Measurements from ENCODE around the gene ANKLE1. TPM values are rescaled to one million over a fixed set of nuclear protein-coding genes. Genes with fewer than 3 reads are reported as not detected.

ANKLE1 gene
- total and polyA plus RNA-seq, 2 donors, result 0.64 to 1.6 TPM

- Histone ChIP-seq H3K36me3 (ENCODE audit: control insufficient read depth in 2 of 2, insufficient read depth in 2 of 2, low read length in 1 of 2) (no peaks in the 10 kb centered on the region), H3K4me1 (ENCODE audit: control insufficient read depth in 2 of 2, insufficient read depth in 2 of 2, low read length in 2 of 2) (peaks cover 10 to 12% of the 10 kb centered on the region in 2 donors), H3K27ac (ENCODE audit: low read depth in 1 of 2, low read length in 1 of 2) (no peak overlapping the region), H3K9me3 (ENCODE audit: control insufficient read depth in 2 of 2, insufficient read depth in 1 of 2, low read length in 1 of 2) (peaks cover 0 to 4% of the 10 kb centered on the region in 2 donors), H3K4me3 (ENCODE audit: low read length in 2 of 2) (no peak overlapping the region), H3K27me3 (ENCODE audit: control insufficient read depth in 2 of 2, insufficient read depth in 1 of 2, low read length in 1 of 2) (peaks cover 22 to 38% of the 10 kb centered on the region in 2 donors)
- WGBS, result 91% methylated on average over 24 of the region's 24 CpGs
- DNase-seq (ENCODE audit: low read depth in 6 of 9, low spot score in 9 of 9), result no peak
Measured at GRCh38 chr19:17240062-17240752, 41.5 kb upstream of the ANKLE1 start.

- WGBS, result 97% methylated on average over 6 of the region's 6 CpGs
- Histone ChIP-seq H3K4me3 (ENCODE audit: low read length in 2 of 2) (no peak overlapping the region), H3K36me3 (ENCODE audit: control insufficient read depth in 2 of 2, insufficient read depth in 2 of 2, low read length in 1 of 2) (no peaks in the 10 kb centered on the region), H3K27me3 (ENCODE audit: control insufficient read depth in 2 of 2, insufficient read depth in 1 of 2, low read length in 1 of 2) (peaks cover 28 to 39% of the 10 kb centered on the region in 2 donors), H3K27ac (ENCODE audit: low read depth in 1 of 2, low read length in 1 of 2) (no peak overlapping the region), H3K4me1 (ENCODE audit: control insufficient read depth in 2 of 2, insufficient read depth in 2 of 2, low read length in 2 of 2) (peaks cover 9 to 10% of the 10 kb centered on the region in 2 donors), H3K9me3 (ENCODE audit: control insufficient read depth in 2 of 2, insufficient read depth in 1 of 2, low read length in 1 of 2) (peaks cover 0 to 4% of the 10 kb centered on the region in 2 donors)
- DNase-seq (ENCODE audit: low read depth in 6 of 9, low spot score in 9 of 9), result no peak
Measured at GRCh38 chr19:17240826-17241399, 40.8 kb upstream of the ANKLE1 start.

GRCh38 chr19:17242431-17243208 is 39.1 kb upstream of the ANKLE1 start:
- Histone ChIP-seq H3K9me3 (ENCODE audit: control insufficient read depth in 2 of 2, insufficient read depth in 1 of 2, low read length in 1 of 2) (peaks cover 0 to 8% of the 10 kb centered on the region in 2 donors), H3K27ac (ENCODE audit: low read depth in 1 of 2, low read length in 1 of 2) (no peak overlapping the region), H3K4me3 (ENCODE audit: low read length in 2 of 2) (no peak overlapping the region), H3K27me3 (ENCODE audit: control insufficient read depth in 2 of 2, insufficient read depth in 1 of 2, low read length in 1 of 2) (peaks cover 36 to 55% of the 10 kb centered on the region in 2 donors), H3K4me1 (ENCODE audit: control insufficient read depth in 2 of 2, insufficient read depth in 2 of 2, low read length in 2 of 2) (peaks cover 4 to 15% of the 10 kb centered on the region in 2 donors), H3K36me3 (ENCODE audit: control insufficient read depth in 2 of 2, insufficient read depth in 2 of 2, low read length in 1 of 2) (no peaks in the 10 kb centered on the region)
- no peak for DNase-seq (ENCODE audit: low read depth in 6 of 9, low spot score in 9 of 9)
- 81% methylated on average over 8 of the region's 8 CpGs for WGBS

- WGBS, result 93% methylated on average over 8 of the region's 8 CpGs
- DNase-seq (ENCODE audit: low read depth in 6 of 9, low spot score in 9 of 9), result no peak
- no peaks in the 10 kb centered on the region for H3K36me3 ChIP-seq (ENCODE audit: control insufficient read depth in 2 of 2, insufficient read depth in 2 of 2, low read length in 1 of 2)
- H3K9me3 ChIP-seq (ENCODE audit: control insufficient read depth in 2 of 2, insufficient read depth in 1 of 2, low read length in 1 of 2), result peaks cover 0 to 8% of the 10 kb centered on the region in 2 donors
- H3K27ac ChIP-seq (ENCODE audit: low read depth in 1 of 2, low read length in 1 of 2), result no peak overlapping the region
- H3K4me1 ChIP-seq (ENCODE audit: control insufficient read depth in 2 of 2, insufficient read depth in 2 of 2, low read length in 2 of 2), result peaks cover 4 to 15% of the 10 kb centered on the region in 2 donors
- H3K27me3 ChIP-seq (ENCODE audit: control insufficient read depth in 2 of 2, insufficient read depth in 1 of 2, low read length in 1 of 2), result peaks cover 36 to 62% of the 10 kb centered on the region in 2 donors
- H3K4me3 ChIP-seq (ENCODE audit: low read length in 2 of 2), result peak overlapping the region in 1 of 2 donors; percentile 33
Measured at GRCh38 chr19:17243211-17243829, 38.4 kb upstream of the ANKLE1 start.

- Histone ChIP-seq H3K36me3 (ENCODE audit: control insufficient read depth in 2 of 2, insufficient read depth in 2 of 2, low read length in 1 of 2) (no peaks in the 10 kb centered on the region), H3K4me3 (ENCODE audit: low read length in 2 of 2) (peak overlapping the region; percentile 33 to 72), H3K27me3 (ENCODE audit: control insufficient read depth in 2 of 2, insufficient read depth in 1 of 2, low read length in 1 of 2) (peaks cover 36 to 66% of the 10 kb centered on the region in 2 donors), H3K9me3 (ENCODE audit: control insufficient read depth in 2 of 2, insufficient read depth in 1 of 2, low read length in 1 of 2) (peaks cover 0 to 8% of the 10 kb centered on the region in 2 donors), H3K27ac (ENCODE audit: low read depth in 1 of 2, low read length in 1 of 2) (peak overlapping the region in 1 of 2 donors; percentile 42), H3K4me1 (ENCODE audit: control insufficient read depth in 2 of 2, insufficient read depth in 2 of 2, low read length in 2 of 2) (peaks cover 4 to 15% of the 10 kb centered on the region in 2 donors)
- no peak for DNase-seq (ENCODE audit: low read depth in 6 of 9, low spot score in 9 of 9)
- WGBS, result 72% methylated on average over 52 of the region's 52 CpGs
Measured at GRCh38 chr19:17243830-17244617, 37.7 kb upstream of the ANKLE1 start.

GRCh38 chr19:17244618-17245534 is 36.8 kb upstream of the ANKLE1 start:
- Histone ChIP-seq H3K27me3 (ENCODE audit: control insufficient read depth in 2 of 2, insufficient read depth in 1 of 2, low read length in 1 of 2) (peaks cover 36 to 66% of the 10 kb centered on the region in 2 donors), H3K27ac (ENCODE audit: low read depth in 1 of 2, low read length in 1 of 2) (peak overlapping the region in 1 of 2 donors; percentile 42), H3K36me3 (ENCODE audit: control insufficient read depth in 2 of 2, insufficient read depth in 2 of 2, low read length in 1 of 2) (no peaks in the 10 kb centered on the region), H3K9me3 (ENCODE audit: control insufficient read depth in 2 of 2, insufficient read depth in 1 of 2, low read length in 1 of 2) (peaks cover 0 to 8% of the 10 kb centered on the region in 2 donors), H3K4me1 (ENCODE audit: control insufficient read depth in 2 of 2, insufficient read depth in 2 of 2, low read length in 2 of 2) (peaks cover 4 to 18% of the 10 kb centered on the region in 2 donors), H3K4me3 (ENCODE audit: low read length in 2 of 2) (peak overlapping the region; percentile 33 to 72)
- WGBS, result 5% methylated on average over 100 of the region's 100 CpGs
- peak in 1 of 9 donors; percentile 28 for DNase-seq (ENCODE audit: low read depth in 6 of 9, low spot score in 9 of 9)

- Histone ChIP-seq H3K27ac (ENCODE audit: low read depth in 1 of 2, low read length in 1 of 2) (peak within 1 kb of the TSS in 1 of 2 donors; percentile 18), H3K4me1 (ENCODE audit: control insufficient read depth in 2 of 2, insufficient read depth in 2 of 2, low read length in 2 of 2) (peaks cover 4 to 18% of the 10 kb centered on the region in 2 donors), H3K36me3 (ENCODE audit: control insufficient read depth in 2 of 2, insufficient read depth in 2 of 2, low read length in 1 of 2) (no peaks in the 10 kb centered on the region), H3K9me3 (ENCODE audit: control insufficient read depth in 2 of 2, insufficient read depth in 1 of 2, low read length in 1 of 2) (peaks cover 0 to 8% of the 10 kb centered on the region in 2 donors), H3K27me3 (ENCODE audit: control insufficient read depth in 2 of 2, insufficient read depth in 1 of 2, low read length in 1 of 2) (peaks cover 36 to 63% of the 10 kb centered on the region in 2 donors), H3K4me3 (ENCODE audit: low read length in 2 of 2) (peak within 1 kb of the TSS; percentile 38 to 72)
- WGBS, result under 1% methylated on average over 72 of the region's 72 CpGs
- DNase-seq (ENCODE audit: low read depth in 6 of 9, low spot score in 9 of 9), result no peak
Measured at GRCh38 chr19:17245535-17245984, 36.1 kb upstream of the ANKLE1 start, which contains the start of gene NR2F6. TSS of gene NR2F6 (minus strand) at chr19:17245919. CDS start at chr19:17245220, 699 bp downstream.
